WTC11 (cell line): Measurements from ENCODE around the gene MRGPRF. TPM values are rescaled to one million over a fixed set of nuclear protein-coding genes. Genes with fewer than 3 reads are reported as not detected.

Experiments used
- ATAC-seq: fragments of 200-7000 bp; cut with Tn5 transposase; 2 replicates; pipeline ENCODE4 v1.10.0; 2021; ENCODE audit warnings: mild to moderate bottlenecking, moderate library complexity
- CTCF ChIA-PET: fragments of 300-600 bp; sonication (Branson Sonifier 250); formaldehyde crosslinking; loops from one replicate; lab custom pipeline; 2021; ENCODE audit warnings: antibody characterized with exemption; lab: Charles Lee
- POLR2A ChIA-PET: fragments of 350-600 bp; sonication (Branson Sonifier 250); formaldehyde crosslinking; loops from one replicate; lab custom pipeline; 2021; ENCODE audit warnings: antibody characterized with exemption; lab: Charles Lee
- DNase-seq: peaks from one replicate; pipeline ENCODE4 v3.0.0; 2021; ENCODE audit warnings: low spot score
- H3K27ac Mint-ChIP-seq: 2 replicates; pipeline ENCODE4 v1.8.0; 2021; ENCODE audit warnings: mixed read lengths
- H3K27me3 Mint-ChIP-seq: 2 replicates; pipeline ENCODE4 v1.8.0; 2021; ENCODE audit warnings: low read depth, mild to moderate bottlenecking, moderate library complexity, mixed read lengths
- H3K36me3 Mint-ChIP-seq: 2 replicates; pipeline ENCODE4 v1.8.0; 2021; ENCODE audit warnings: mixed read lengths
- H3K4me1 Mint-ChIP-seq: 2 replicates; pipeline ENCODE4 v1.8.0; 2022; ENCODE audit warnings: mixed read lengths
- H3K4me3 Mint-ChIP-seq: 2 replicates; pipeline ENCODE4 v1.8.0; 2021; ENCODE audit warnings: mild to moderate bottlenecking, moderate library complexity, mixed read lengths
- H3K9me3 Mint-ChIP-seq: 2 replicates; pipeline ENCODE4 v1.8.0; 2021; ENCODE audit warnings: mixed read lengths
- FOXK1 ChIP-seq: sonication (generic); formaldehyde crosslinking; IDR thresholded peaks from 2 replicates; pipeline ENCODE4 v1.8.0; 2022; ENCODE audit warnings: mild to moderate bottlenecking, moderate library complexity, missing genetic modification reagents
- GABPB1 ChIP-seq: sonication (generic); formaldehyde crosslinking; IDR thresholded peaks from 2 replicates; pipeline ENCODE4 v1.8.1; 2023; ENCODE audit warnings: mild to moderate bottlenecking, missing genetic modification reagents
- SMAD3 ChIP-seq: sonication (generic); formaldehyde crosslinking; IDR thresholded peaks from 2 replicates; pipeline ENCODE4 v1.8.0; 2022; ENCODE audit warnings: missing genetic modification reagents, mild to moderate bottlenecking, borderline replicate concordance
- SMAD4 ChIP-seq: sonication (generic); formaldehyde crosslinking; IDR thresholded peaks from 2 replicates; pipeline ENCODE4 v1.8.0; 2022; ENCODE audit warnings: mild to moderate bottlenecking, missing genetic modification reagents
- total RNA-seq: library from RNA; stranded (reverse); gene quantifications from 3 replicates; pipeline ENCODE4 v1.2.3, GENCODE V29; 2021
- TF ChIP-seq, protein P1 (sequence below): fragments of 250-450 bp; sonication (Bioruptor Pico); conservative IDR thresholded peaks from 2 replicates; pipeline ENCODE4 v1.9.0; 2021; ENCODE audit warnings: mild to moderate bottlenecking
- TF ChIP-seq, protein P2 (sequence below): sonication (generic); formaldehyde crosslinking; IDR thresholded peaks from 2 replicates; pipeline ENCODE4 v1.8.1; 2022; ENCODE audit warnings: mild to moderate bottlenecking, moderate library complexity, missing genetic modification reagents
- TF ChIP-seq, protein P3 (sequence below): sonication (generic); formaldehyde crosslinking; IDR thresholded peaks from 2 replicates; pipeline ENCODE4 v1.8.0; 2022; ENCODE audit warnings: missing genetic modification reagents
- TF ChIP-seq, protein P4 (sequence below): sonication (generic); formaldehyde crosslinking; IDR thresholded peaks from 2 replicates; pipeline ENCODE4 v1.8.1; 2023; ENCODE audit warnings: mild to moderate bottlenecking, missing genetic modification reagents
- TF ChIP-seq, protein P5 (sequence below): sonication (generic); formaldehyde crosslinking; IDR thresholded peaks from 2 replicates; pipeline ENCODE4 v1.8.1; 2022; ENCODE audit warnings: low read depth, missing genetic modification reagents, borderline replicate concordance
- TF ChIP-seq, protein P6 (sequence below): sonication (generic); formaldehyde crosslinking; IDR thresholded peaks from 2 replicates; pipeline ENCODE4 v1.8.0; 2022; ENCODE audit warnings: mild to moderate bottlenecking, missing genetic modification reagents
- TF ChIP-seq, protein P7 (sequence below): sonication (generic); formaldehyde crosslinking; IDR thresholded peaks from 2 replicates; pipeline ENCODE4 v1.8.0; 2023; ENCODE audit warnings: missing genetic modification reagents
- TF ChIP-seq, protein P8 (sequence below): fragments of 250-450 bp; sonication (Bioruptor Pico); IDR thresholded peaks from 2 replicates; pipeline ENCODE4 v2.1.2; 2022; ENCODE audit warnings: mild to moderate bottlenecking, moderate library complexity

MRGPRF gene
- total RNA-seq, 1 experiment from 2014 or later: 3.8 TPM

DNA sequence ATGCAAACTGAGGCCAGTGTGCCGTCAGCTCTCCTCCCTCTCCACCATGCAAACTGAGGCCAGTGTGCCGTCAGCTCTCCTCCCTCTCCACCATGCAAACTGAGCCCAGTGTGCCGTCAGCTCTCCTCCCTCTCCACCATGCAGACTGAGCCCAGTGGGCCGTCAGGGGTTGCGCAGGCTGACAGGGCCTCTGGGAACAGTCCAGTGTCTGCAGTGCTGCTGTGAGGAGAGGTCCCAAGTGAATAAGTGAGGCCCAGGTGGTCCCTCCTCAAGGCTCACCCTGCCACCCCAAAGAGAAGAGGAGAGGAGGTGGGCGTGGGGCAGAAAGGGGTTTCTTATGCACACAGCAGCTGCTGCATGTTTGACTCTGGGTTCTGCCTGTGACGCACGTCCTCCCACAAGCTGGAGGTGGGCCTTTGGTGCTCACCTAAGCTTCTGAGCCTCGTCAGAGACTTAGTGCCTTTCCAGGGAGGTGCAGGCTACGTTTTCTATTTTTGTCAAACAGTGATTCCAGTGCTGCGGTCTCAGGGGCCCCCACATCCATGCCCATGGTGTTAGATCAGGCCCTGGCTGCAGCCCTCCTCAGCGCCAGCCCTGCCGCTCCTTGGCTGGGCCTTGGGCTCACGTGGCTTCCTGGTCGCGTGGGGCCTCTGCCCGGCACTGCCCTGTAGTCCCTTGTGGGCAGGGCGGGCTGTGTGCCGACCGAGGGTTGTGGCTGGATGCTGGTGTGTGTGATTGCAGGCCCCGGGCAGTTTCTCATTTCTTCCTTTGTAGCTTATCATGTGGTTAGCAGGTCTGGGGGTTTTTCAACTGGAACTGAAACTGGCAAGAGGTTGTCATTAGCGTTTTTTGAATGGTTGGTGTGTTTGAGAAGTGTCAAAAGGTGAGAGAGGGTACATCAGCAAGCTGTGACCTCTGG is 42.8 kb upstream of the MRGPRF start:
- H3K4me3 Mint-ChIP-seq: no peak overlapping the region
- H3K27ac Mint-ChIP-seq: no peak overlapping the region
- no peak for ATAC-seq
- H3K9me3 Mint-ChIP-seq: no peaks in the 10 kb centered on the region
- CTCF ChIA-PET: interaction anchor here (1.6 kb wide), 1 partner anchor 100 kb away, joined by 6 read pairs; no protein-coding TSS in a partner anchor
- DNase-seq: no peak
- peaks cover 6% of the 10 kb centered on the region; the same call in 1 of the 2 replicates for H3K4me1 Mint-ChIP-seq
- no peaks in the 10 kb centered on the region for H3K27me3 Mint-ChIP-seq
- POLR2A ChIA-PET: no interaction called here
- TF ChIP-seq, protein P1, sequence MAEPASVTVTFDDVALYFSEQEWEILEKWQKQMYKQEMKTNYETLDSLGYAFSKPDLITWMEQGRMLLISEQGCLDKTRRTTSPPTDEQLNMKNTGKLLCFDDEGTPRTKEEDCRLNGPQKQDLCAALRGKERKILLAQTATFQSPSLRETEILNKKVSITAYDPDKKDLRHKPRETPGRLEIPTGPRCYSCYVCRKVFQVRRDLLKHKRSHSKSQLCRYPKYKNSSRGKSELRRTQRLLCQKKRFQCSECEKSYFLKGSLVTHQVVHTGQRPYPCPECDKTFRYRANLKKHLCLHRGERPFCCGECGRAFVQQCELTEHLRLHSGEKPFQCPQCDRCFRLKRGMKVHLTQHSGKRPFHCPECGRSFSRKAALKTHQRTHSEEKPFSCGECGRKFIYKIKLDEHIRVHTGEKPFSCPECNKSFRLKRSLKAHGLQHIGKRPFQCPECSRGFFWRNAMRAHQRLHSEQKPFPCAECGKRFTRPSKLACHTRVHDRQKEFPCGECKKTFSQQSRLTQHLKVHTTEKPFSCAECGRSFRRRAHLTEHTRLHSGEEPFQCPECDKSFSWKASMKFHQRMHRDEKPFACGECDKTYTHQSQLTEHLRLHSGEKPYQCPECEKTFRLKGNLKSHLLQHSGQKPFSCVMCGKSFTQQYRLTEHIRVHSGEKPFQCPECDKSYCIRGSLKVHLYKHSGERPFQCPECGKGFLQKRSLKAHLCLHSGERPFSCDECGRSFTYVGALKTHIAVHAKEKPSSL: no peak
- TF ChIP-seq, all 79 proteins: peak for 0
- H3K36me3 Mint-ChIP-seq: peaks cover 2% of the 10 kb centered on the region; the same call in 1 of the 2 replicates

DNA sequence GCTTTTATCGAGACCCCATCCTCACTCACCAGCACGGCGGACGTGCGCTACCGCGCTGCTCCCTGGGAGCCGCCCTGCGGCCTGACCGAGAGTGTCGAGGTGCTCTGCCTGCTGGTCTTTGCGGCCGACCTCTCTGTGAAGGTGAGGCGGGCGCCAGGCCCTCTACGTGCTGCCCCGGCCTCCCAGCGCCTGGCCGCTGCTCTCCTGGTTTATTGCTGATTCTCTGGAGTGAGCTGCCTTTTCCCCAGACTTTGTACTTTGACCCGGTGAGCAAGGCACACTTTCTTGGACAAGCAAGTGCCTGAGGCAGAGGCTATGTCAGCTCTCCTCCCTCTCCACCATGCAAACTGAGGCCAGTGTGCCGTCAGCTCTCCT is 42.2 kb upstream of the MRGPRF start:
- POLR2A ChIA-PET: no interaction called here

DNA sequence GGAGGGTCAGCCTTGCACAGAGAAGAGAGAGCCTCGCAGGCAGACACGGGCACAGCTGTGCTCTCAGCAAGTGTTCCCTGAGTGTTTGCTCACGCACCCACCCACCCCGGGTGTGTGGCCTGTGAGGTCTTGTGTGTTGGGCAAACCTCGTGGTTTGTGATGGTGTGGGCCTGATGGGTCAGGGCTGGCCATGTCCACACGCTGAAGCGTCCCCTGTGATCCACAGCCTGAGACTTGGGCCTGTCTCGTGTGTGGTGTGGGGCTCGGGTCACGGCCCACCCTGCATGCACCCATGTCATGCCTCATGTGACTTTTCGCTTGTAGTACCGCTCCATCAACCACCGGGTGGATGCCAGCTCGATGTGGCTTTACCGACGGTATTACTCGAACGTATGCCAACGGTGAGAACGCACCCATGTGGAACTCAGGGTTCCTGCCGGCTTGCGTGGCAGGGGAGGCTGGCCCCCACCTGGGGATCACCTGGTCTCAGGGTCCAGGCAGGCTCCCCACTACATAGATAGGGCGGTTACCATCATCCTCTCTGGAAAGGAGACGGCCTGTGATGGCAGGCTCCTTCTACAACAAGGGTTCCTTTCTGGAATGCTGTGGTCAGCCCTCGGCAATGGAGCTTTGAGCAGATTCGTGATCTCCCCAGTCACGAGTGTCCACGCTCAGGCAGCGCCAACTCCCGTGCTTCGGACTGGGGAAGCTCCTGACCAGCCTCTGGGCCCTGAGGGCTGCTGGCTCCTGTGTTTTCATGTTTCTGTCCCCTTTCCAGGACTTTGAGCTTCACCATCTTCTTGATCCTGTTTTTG is 41.6 kb upstream of the MRGPRF start:
- Mint-ChIP-seq H3K27ac (no peak overlapping the region), H3K9me3 (no peaks in the 10 kb centered on the region), H3K4me3 (no peak overlapping the region), H3K27me3 (no peaks in the 10 kb centered on the region), H3K36me3 (peaks cover 2% of the 10 kb centered on the region; the same call in 1 of the 2 replicates), H3K4me1 (peaks cover 9% of the 10 kb centered on the region; the same call in 1 of the 2 replicates)
- ATAC-seq (no peak), DNase-seq (no peak)
- POLR2A ChIA-PET: no interaction called here
- CTCF ChIA-PET: interaction anchor here (0.9 kb wide), 1 partner anchor 10 kb away, joined by 3 read pairs; no protein-coding TSS in a partner anchor
- TF ChIP-seq, protein P2, sequence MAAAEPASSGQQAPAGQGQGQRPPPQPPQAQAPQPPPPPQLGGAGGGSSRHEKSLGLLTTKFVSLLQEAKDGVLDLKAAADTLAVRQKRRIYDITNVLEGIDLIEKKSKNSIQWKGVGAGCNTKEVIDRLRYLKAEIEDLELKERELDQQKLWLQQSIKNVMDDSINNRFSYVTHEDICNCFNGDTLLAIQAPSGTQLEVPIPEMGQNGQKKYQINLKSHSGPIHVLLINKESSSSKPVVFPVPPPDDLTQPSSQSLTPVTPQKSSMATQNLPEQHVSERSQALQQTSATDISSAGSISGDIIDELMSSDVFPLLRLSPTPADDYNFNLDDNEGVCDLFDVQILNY: no peak
- TF ChIP-seq, protein P3, sequence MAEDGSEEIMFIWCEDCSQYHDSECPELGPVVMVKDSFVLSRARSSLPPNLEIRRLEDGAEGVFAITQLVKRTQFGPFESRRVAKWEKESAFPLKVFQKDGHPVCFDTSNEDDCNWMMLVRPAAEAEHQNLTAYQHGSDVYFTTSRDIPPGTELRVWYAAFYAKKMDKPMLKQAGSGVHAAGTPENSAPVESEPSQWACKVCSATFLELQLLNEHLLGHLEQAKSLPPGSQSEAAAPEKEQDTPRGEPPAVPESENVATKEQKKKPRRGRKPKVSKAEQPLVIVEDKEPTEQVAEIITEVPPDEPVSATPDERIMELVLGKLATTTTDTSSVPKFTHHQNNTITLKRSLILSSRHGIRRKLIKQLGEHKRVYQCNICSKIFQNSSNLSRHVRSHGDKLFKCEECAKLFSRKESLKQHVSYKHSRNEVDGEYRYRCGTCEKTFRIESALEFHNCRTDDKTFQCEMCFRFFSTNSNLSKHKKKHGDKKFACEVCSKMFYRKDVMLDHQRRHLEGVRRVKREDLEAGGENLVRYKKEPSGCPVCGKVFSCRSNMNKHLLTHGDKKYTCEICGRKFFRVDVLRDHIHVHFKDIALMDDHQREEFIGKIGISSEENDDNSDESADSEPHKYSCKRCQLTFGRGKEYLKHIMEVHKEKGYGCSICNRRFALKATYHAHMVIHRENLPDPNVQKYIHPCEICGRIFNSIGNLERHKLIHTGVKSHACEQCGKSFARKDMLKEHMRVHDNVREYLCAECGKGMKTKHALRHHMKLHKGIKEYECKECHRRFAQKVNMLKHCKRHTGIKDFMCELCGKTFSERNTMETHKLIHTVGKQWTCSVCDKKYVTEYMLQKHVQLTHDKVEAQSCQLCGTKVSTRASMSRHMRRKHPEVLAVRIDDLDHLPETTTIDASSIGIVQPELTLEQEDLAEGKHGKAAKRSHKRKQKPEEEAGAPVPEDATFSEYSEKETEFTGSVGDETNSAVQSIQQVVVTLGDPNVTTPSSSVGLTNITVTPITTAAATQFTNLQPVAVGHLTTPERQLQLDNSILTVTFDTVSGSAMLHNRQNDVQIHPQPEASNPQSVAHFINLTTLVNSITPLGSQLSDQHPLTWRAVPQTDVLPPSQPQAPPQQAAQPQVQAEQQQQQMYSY (CRISPR knock-in tag): no peak
- TF ChIP-seq, protein P4, sequence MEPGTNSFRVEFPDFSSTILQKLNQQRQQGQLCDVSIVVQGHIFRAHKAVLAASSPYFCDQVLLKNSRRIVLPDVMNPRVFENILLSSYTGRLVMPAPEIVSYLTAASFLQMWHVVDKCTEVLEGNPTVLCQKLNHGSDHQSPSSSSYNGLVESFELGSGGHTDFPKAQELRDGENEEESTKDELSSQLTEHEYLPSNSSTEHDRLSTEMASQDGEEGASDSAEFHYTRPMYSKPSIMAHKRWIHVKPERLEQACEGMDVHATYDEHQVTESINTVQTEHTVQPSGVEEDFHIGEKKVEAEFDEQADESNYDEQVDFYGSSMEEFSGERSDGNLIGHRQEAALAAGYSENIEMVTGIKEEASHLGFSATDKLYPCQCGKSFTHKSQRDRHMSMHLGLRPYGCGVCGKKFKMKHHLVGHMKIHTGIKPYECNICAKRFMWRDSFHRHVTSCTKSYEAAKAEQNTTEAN (CRISPR knock-in tag): no peak
- TF ChIP-seq, protein P5, sequence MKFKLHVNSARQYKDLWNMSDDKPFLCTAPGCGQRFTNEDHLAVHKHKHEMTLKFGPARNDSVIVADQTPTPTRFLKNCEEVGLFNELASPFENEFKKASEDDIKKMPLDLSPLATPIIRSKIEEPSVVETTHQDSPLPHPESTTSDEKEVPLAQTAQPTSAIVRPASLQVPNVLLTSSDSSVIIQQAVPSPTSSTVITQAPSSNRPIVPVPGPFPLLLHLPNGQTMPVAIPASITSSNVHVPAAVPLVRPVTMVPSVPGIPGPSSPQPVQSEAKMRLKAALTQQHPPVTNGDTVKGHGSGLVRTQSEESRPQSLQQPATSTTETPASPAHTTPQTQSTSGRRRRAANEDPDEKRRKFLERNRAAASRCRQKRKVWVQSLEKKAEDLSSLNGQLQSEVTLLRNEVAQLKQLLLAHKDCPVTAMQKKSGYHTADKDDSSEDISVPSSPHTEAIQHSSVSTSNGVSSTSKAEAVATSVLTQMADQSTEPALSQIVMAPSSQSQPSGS: no peak

More for the DNA sequence above, 42.2 kb upstream of the MRGPRF start:
- Mint-ChIP-seq H3K9me3 (no peaks in the 10 kb centered on the region), H3K4me1 (peaks cover 6% of the 10 kb centered on the region; the same call in 1 of the 2 replicates), H3K27ac (no peak overlapping the region), H3K4me3 (no peak overlapping the region), H3K36me3 (peaks cover 2% of the 10 kb centered on the region; the same call in 1 of the 2 replicates), H3K27me3 (no peaks in the 10 kb centered on the region)
- DNase-seq (no peak), ATAC-seq (no peak)
- TF ChIP-seq GABPB1 (no peak), FOXK1 (CRISPR knock-in tag) (no peak), SMAD3 (CRISPR knock-in tag) (no peak), SMAD4 (no peak)
- TF ChIP-seq, protein P6, sequence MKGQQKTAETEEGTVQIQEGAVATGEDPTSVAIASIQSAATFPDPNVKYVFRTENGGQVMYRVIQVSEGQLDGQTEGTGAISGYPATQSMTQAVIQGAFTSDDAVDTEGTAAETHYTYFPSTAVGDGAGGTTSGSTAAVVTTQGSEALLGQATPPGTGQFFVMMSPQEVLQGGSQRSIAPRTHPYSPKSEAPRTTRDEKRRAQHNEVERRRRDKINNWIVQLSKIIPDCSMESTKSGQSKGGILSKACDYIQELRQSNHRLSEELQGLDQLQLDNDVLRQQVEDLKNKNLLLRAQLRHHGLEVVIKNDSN (CRISPR knock-in tag): no peak
- TF ChIP-seq, protein P7, sequence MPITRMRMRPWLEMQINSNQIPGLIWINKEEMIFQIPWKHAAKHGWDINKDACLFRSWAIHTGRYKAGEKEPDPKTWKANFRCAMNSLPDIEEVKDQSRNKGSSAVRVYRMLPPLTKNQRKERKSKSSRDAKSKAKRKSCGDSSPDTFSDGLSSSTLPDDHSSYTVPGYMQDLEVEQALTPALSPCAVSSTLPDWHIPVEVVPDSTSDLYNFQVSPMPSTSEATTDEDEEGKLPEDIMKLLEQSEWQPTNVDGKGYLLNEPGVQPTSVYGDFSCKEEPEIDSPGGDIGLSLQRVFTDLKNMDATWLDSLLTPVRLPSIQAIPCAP (CRISPR knock-in tag): no peak
- TF ChIP-seq, protein P8, sequence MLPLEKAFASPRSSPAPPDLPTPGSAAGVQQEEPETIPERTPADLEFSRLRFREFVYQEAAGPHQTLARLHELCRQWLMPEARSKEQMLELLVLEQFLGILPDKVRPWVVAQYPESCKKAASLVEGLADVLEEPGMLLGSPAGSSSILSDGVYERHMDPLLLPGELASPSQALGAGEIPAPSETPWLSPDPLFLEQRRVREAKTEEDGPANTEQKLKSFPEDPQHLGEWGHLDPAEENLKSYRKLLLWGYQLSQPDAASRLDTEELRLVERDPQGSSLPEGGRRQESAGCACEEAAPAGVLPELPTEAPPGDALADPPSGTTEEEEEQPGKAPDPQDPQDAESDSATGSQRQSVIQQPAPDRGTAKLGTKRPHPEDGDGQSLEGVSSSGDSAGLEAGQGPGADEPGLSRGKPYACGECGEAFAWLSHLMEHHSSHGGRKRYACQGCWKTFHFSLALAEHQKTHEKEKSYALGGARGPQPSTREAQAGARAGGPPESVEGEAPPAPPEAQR (CRISPR knock-in tag): no peak
- TF ChIP-seq, protein P5: no peak
- CTCF ChIA-PET: interaction anchor here (0.9 kb wide), 1 partner anchor 11 kb away, joined by 3 read pairs; no protein-coding TSS in a partner anchor
